ENCODE data around the gene ARID4B.

- TF ChIP-seq, protein P1, sequence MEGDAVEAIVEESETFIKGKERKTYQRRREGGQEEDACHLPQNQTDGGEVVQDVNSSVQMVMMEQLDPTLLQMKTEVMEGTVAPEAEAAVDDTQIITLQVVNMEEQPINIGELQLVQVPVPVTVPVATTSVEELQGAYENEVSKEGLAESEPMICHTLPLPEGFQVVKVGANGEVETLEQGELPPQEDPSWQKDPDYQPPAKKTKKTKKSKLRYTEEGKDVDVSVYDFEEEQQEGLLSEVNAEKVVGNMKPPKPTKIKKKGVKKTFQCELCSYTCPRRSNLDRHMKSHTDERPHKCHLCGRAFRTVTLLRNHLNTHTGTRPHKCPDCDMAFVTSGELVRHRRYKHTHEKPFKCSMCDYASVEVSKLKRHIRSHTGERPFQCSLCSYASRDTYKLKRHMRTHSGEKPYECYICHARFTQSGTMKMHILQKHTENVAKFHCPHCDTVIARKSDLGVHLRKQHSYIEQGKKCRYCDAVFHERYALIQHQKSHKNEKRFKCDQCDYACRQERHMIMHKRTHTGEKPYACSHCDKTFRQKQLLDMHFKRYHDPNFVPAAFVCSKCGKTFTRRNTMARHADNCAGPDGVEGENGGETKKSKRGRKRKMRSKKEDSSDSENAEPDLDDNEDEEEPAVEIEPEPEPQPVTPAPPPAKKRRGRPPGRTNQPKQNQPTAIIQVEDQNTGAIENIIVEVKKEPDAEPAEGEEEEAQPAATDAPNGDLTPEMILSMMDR (IDR thresholded peaks at IDR 0.05), result no peak
- TF ChIP-seq POLR2A (IDR thresholded peaks at IDR 0.05), result no peak
These were observed 40.4 kb upstream of the ARID4B start for GRCh38 chr1:235368428-235368827.
